H1 (cell line): ENCODE results near the gene NCAPG2. TPM values are rescaled to one million over a fixed set of nuclear protein-coding genes. Genes with fewer than 3 reads are reported as not detected.

Experiments used
- CTCF ChIA-PET: fragments of 300-600 bp; sonication (Branson Sonifier 250); formaldehyde crosslinking; loops from one replicate; lab custom pipeline; 2021; ENCODE audit not compliant: partially characterized antibody; lab: Charles Lee
- POLR2A ChIA-PET: fragments of 300-600 bp; sonication (Branson Sonifier 250); formaldehyde crosslinking; loops from one replicate; lab custom pipeline; 2021; ENCODE audit warnings: inconsistent platforms; ENCODE audit not compliant: partially characterized antibody; lab: Charles Lee
- DNase-seq, 2 experiments: peaks; one replicate each; pipeline versions ENCODE4 v3.0.0 to v3.0.0-alpha.2; 2010 to 2022; ENCODE audit warnings: low spot score in 2 of 2, low read depth in 1 of 2, mixed read lengths in 1 of 2
- FAIRE-seq: peaks from 2 replicates; lab custom pipeline; 2011; peaks lifted over from hg19 to GRCh38; lab: Jason Lieb, UNC
- H2AFZ ChIP-seq: 2 replicates; pipeline ENCODE4 v1.8.1; 2012; ENCODE audit warnings: low read length, inconsistent platforms
- H2AK5ac ChIP-seq: 2 replicates; pipeline ENCODE4 v1.6.1; 2013; ENCODE audit warnings: low read depth, low read length
- H2BK120ac ChIP-seq: replicated peaks from 2 replicates; pipeline ENCODE3; 2013; ENCODE audit warnings: low read depth, low read length, inconsistent platforms
- H2BK12ac ChIP-seq: 2 replicates; pipeline ENCODE4 v1.6.1; 2013; ENCODE audit warnings: low read depth, low read length
- H2BK15ac ChIP-seq: 2 replicates; pipeline ENCODE4 v1.6.1; 2013; ENCODE audit warnings: low read length
- H2BK20ac ChIP-seq: 2 replicates; pipeline ENCODE4 v1.6.1; 2013; ENCODE audit warnings: low read length
- H2BK5ac ChIP-seq: 2 replicates; pipeline ENCODE4 v1.6.1; 2013; ENCODE audit warnings: low read depth, low read length
- H3K14ac ChIP-seq: 2 replicates; pipeline ENCODE4 v1.6.1; 2013; ENCODE audit warnings: inconsistent platforms; ENCODE audit not compliant: insufficient read length
- H3K18ac ChIP-seq: 2 replicates; pipeline ENCODE4 v1.6.1; 2013; ENCODE audit warnings: low read length; ENCODE audit errors: extremely low read depth
- H3K23ac ChIP-seq: 2 replicates; pipeline ENCODE4 v1.6.1; 2013; ENCODE audit warnings: inconsistent platforms; ENCODE audit not compliant: insufficient read length
- H3K23me2 ChIP-seq: 2 replicates; pipeline ENCODE4 v1.6.1; 2013; ENCODE audit warnings: low read depth, low read length
- H3K27ac ChIP-seq: 2 replicates; pipeline ENCODE4 v1.6.1; 2011; ENCODE audit warnings: low read depth, low read length, inconsistent platforms
- H3K27me3 ChIP-seq, 4 experiments: replicated peaks in 1 of 4; 1 replicate in 1 of 4; 2 replicates in 3 of 4; pipeline versions ENCODE4 v1.6.1 to v1.8.1; 2011 to 2013; ENCODE audit warnings: low read length in 3 of 4, mild to moderate bottlenecking in 3 of 4, inconsistent platforms in 2 of 4, mixed read lengths in 2 of 4, moderate library complexity in 1 of 4; ENCODE audit not compliant: control insufficient read depth in 3 of 4, insufficient read depth in 3 of 4; ENCODE audit errors: extremely low read depth in 1 of 4
- H3K36me3 ChIP-seq, 4 experiments: 2 replicates each; pipeline versions ENCODE4 v1.6.1 to v1.8.1; 2011 to 2013; ENCODE audit warnings: mild to moderate bottlenecking in 4 of 4, low read length in 3 of 4, moderate library complexity in 2 of 4, control low read depth in 1 of 4, inconsistent platforms in 1 of 4; ENCODE audit not compliant: insufficient read depth in 4 of 4, control insufficient read depth in 2 of 4
- H3K4ac ChIP-seq: replicated peaks from 2 replicates; pipeline ENCODE3; 2013; ENCODE audit warnings: low read length, low read depth, mixed read lengths, inconsistent platforms; ENCODE audit not compliant: insufficient read length
- H3K4me1 ChIP-seq, 4 experiments: replicated peaks in 1 of 4; 1 replicate in 1 of 4; 2 replicates in 3 of 4; pipeline versions ENCODE4 v1.6.1 to v1.8.1; 2011 to 2013; ENCODE audit warnings: low read length in 3 of 4, inconsistent platforms in 2 of 4, mixed read lengths in 1 of 4; ENCODE audit not compliant: insufficient read depth in 4 of 4, control insufficient read depth in 3 of 4
- H3K4me2 ChIP-seq, 2 experiments: 2 replicates each; pipeline versions ENCODE4 v1.6.1 to v1.8.1; 2011 to 2013; ENCODE audit warnings: low read depth in 2 of 2, low read length in 2 of 2, control low read depth in 1 of 2, inconsistent platforms in 1 of 2, mild to moderate bottlenecking in 1 of 2; ENCODE audit not compliant: insufficient read depth in 1 of 2
- H3K4me3 ChIP-seq, 4 experiments: fragments of 200-600, 300-600 bp in 1 of 4; sonication (generic), shearing (Covaris generic), sonication (Bioruptor Twin) in 1 of 4; 2 replicates each; pipeline versions ENCODE4 v1.5.1 to v1.8.1; 2011 to 2016; ENCODE audit warnings: low read length in 4 of 4, low read depth in 3 of 4, control low read depth in 2 of 4, inconsistent platforms in 2 of 4, mild to moderate bottlenecking in 2 of 4, mixed read lengths in 1 of 4, moderate library complexity in 1 of 4; ENCODE audit not compliant: insufficient read depth in 2 of 4; ENCODE audit errors: extremely low read depth in 1 of 4
- H3K56ac ChIP-seq: replicated peaks from 2 replicates; pipeline ENCODE3; 2013; ENCODE audit warnings: low read depth, mild to moderate bottlenecking, mixed read lengths, low read length, inconsistent platforms; ENCODE audit not compliant: insufficient read length
- H3K79me1 ChIP-seq: 2 replicates; pipeline ENCODE4 v1.6.1; 2013; ENCODE audit warnings: low read depth, low read length, control low read depth
- H3K79me2 ChIP-seq, 2 experiments: 2 replicates each; pipeline versions ENCODE4 v1.6.1 to v1.8.1; 2012 to 2013; ENCODE audit warnings: low read length in 2 of 2, mild to moderate bottlenecking in 2 of 2, inconsistent platforms in 1 of 2; ENCODE audit not compliant: insufficient read depth in 2 of 2, control insufficient read depth in 1 of 2
- H3K9ac ChIP-seq, 4 experiments: replicated peaks in 1 of 4; 1 replicate in 1 of 4; 2 replicates in 3 of 4; pipeline versions ENCODE4 v1.6.1 to v1.8.1; 2011 to 2013; ENCODE audit warnings: low read depth in 3 of 4, low read length in 3 of 4, control low read depth in 2 of 4, mild to moderate bottlenecking in 2 of 4, moderate library complexity in 2 of 4, inconsistent platforms in 1 of 4; ENCODE audit errors: extremely low read depth in 1 of 4
- H3K9me3 ChIP-seq, 2 experiments: 2 replicates each; pipeline versions ENCODE4 v1.6.1 to v1.8.1; 2012 to 2013; ENCODE audit warnings: mild to moderate bottlenecking in 2 of 2, moderate library complexity in 2 of 2, control low read depth in 1 of 2, inconsistent platforms in 1 of 2, low read depth in 1 of 2, low read length in 1 of 2, mixed read lengths in 1 of 2; ENCODE audit not compliant: insufficient read depth in 2 of 2
- H4K20me1 ChIP-seq, 2 experiments: replicated peaks in 1 of 2; 2 replicates each; pipeline versions ENCODE3 to v1.8.1; 2011 to 2013; ENCODE audit warnings: inconsistent platforms in 2 of 2, low read length in 2 of 2, mild to moderate bottlenecking in 1 of 2; ENCODE audit not compliant: insufficient read depth in 2 of 2, control insufficient read depth in 1 of 2
- H4K5ac ChIP-seq: 2 replicates; pipeline ENCODE4 v1.6.1; 2013; ENCODE audit warnings: low read length, low read depth, mixed read lengths, inconsistent platforms; ENCODE audit not compliant: insufficient read length
- H4K8ac ChIP-seq: 2 replicates; pipeline ENCODE4 v1.8.0; 2013; ENCODE audit warnings: mild to moderate bottlenecking, moderate library complexity, low read length, inconsistent platforms; ENCODE audit not compliant: insufficient read depth; ENCODE audit errors: extremely low read depth
- H4K91ac ChIP-seq: replicated peaks from 2 replicates; pipeline ENCODE3; 2013; ENCODE audit warnings: low read length, mixed read lengths, inconsistent platforms; ENCODE audit not compliant: insufficient read length
- CBX8 ChIP-seq: fragments of 300-800, 300-1000 bp; sonication (generic); IDR thresholded peaks from 2 replicates; pipeline ENCODE4 v1.7.1; 2016; ENCODE audit warnings: low read depth, low read length, borderline replicate concordance
- CREB1 ChIP-seq: IDR thresholded peaks from 2 replicates; pipeline ENCODE4 v1.6.1; 2012; ENCODE audit warnings: inconsistent platforms
- GTF2F1 ChIP-seq: IDR thresholded peaks from 2 replicates; pipeline ENCODE4 v1.6.1; 2012; ENCODE audit warnings: low read depth, low read length, improper control_type of control experiment, borderline replicate concordance
- HDAC2 ChIP-seq, 2 experiments: fragments of 300-600 bp in 1 of 2; sonication (generic) in 1 of 2; IDR thresholded peaks; 2 replicates each; pipeline ENCODE4 v1.6.1; 2011 to 2012; ENCODE audit warnings: low read depth in 2 of 2, low read length in 2 of 2, mild to moderate bottlenecking in 2 of 2, moderate library complexity in 2 of 2, borderline replicate concordance in 1 of 2, inconsistent platforms in 1 of 2
- KDM1A ChIP-seq: fragments of 200-600, 300-600 bp; sonication (generic); IDR thresholded peaks from 2 replicates; pipeline ENCODE4 v1.7.1; 2016; ENCODE audit warnings: mild to moderate bottlenecking, low read length, borderline replicate concordance
- KDM4A ChIP-seq: IDR thresholded peaks from one replicate; pipeline ENCODE4 v1.7.1; 2012; ENCODE audit warnings: low read depth, mild to moderate bottlenecking, moderate library complexity, low read length, inconsistent platforms; ENCODE audit not compliant: severe bottlenecking
- NANOG ChIP-seq: IDR thresholded peaks from 2 replicates; pipeline ENCODE4 v1.6.1; 2011; ENCODE audit warnings: low read length, low read depth, mild to moderate bottlenecking, inconsistent platforms; ENCODE audit not compliant: insufficient read depth, poor library complexity, severe bottlenecking
- POLR2A ChIP-seq, 2 experiments: IDR thresholded peaks; 1 replicate in 1 of 2; 2 replicates in 1 of 2; pipeline ENCODE4 v1.6.1; 2011; ENCODE audit warnings: low read depth in 2 of 2, low read length in 2 of 2, mild to moderate bottlenecking in 2 of 2; ENCODE audit errors: control extremely low read depth in 1 of 2
- RBBP5 ChIP-seq: IDR thresholded peaks from 2 replicates; pipeline ENCODE4 v1.7.1; 2012; ENCODE audit warnings: low read depth, mild to moderate bottlenecking, inconsistent platforms, low read length, moderate library complexity, borderline replicate concordance
- SUZ12 ChIP-seq: fragments of 200-600 bp; sonication (generic); IDR thresholded peaks from 2 replicates; pipeline ENCODE4 v1.6.1; 2012; ENCODE audit warnings: mild to moderate bottlenecking, inconsistent platforms, low read length, moderate library complexity, mixed read lengths
- YY1 ChIP-seq: IDR thresholded peaks from 2 replicates; pipeline ENCODE4 v1.6.1; 2011; ENCODE audit warnings: low read depth, mild to moderate bottlenecking, low read length
- ZNF274 ChIP-seq: IDR thresholded peaks from 2 replicates; pipeline ENCODE4 v1.7.0; 2012; ENCODE audit warnings: low read length, borderline replicate concordance; ENCODE audit errors: extremely low read depth
- WGBS, 2 experiments: shearing (Covaris generic) in 1 of 2; methylation state at CpG; one replicate each; pipeline versions ENCODE4 v1.1.6 to v1.1.7; 2013 to 2015; ENCODE audit warnings: low lambda C conversion rate in 2 of 2, mixed read lengths in 2 of 2, inconsistent platforms in 1 of 2, low coverage in 1 of 2, missing lambda C conversion rate in 1 of 2; ENCODE audit not compliant: insufficient replicate concordance in 2 of 2, insufficient coverage in 1 of 2, insufficient read length in 1 of 2; ENCODE audit errors: extremely low coverage in 1 of 2, missing lambda C conversion rate in 1 of 2; 5-methylcytosine and 5-hydroxymethylcytosine counted together
- polyA plus RNA-seq, 7 experiments: library from polyadenylated mRNA; depleted of rRNA in 3 of 7; stranded (reverse) in 5 of 7; unstranded in 2 of 7; fragments of >200 nt in 5 of 7; fragments of 200-250 nt in 2 of 7; gene quantifications; 1 replicate in 5 of 7; 2 replicates in 1 of 7; 4 replicates in 1 of 7; pipeline versions ENCODE4 v1.2.1 to v1.2.3, GENCODE V29; 2011 to 2013; ENCODE audit warnings: missing spikeins in 2 of 7, mixed read lengths in 2 of 7
- total RNA-seq: library from RNA; stranded (reverse); fragmentation: NEBNext Ultra II Directional; extraction: Animal tissue kit (Norgen Biotek cat#: 25700); gene quantifications from 2 replicates; pipeline ENCODE4 v1.2.1, GENCODE V29; 2021

The NCAPG2 gene
- total and polyA plus RNA-seq, 2 of the 8 experiments (the other 6 are each of a cell fraction or from before 2014, with no cell fraction given) = 49.9 to 119 TPM

GRCh38 chr7:158724658-158725505 lies 20.3 kb upstream of the NCAPG2 start:
- FAIRE-seq = no peak
- no peak for TF ChIP-seq YY1
- TF ChIP-seq KDM1A = no peak
- no peak for TF ChIP-seq RBBP5
- no peak for TF ChIP-seq CREB1
- no peak for TF ChIP-seq HDAC2 (IDR thresholded peaks at IDR 0.05; ENCODE audit: borderline replicate concordance in 1 of 2, low read depth in 2 of 2, low read length in 2 of 2)
- TF ChIP-seq SUZ12 = no peak
- TF ChIP-seq POLR2A (IDR thresholded peaks at IDR 0.05; ENCODE audit: control extremely low read depth in 1 of 2, low read depth in 2 of 2, low read length in 2 of 2) = no peak
- no peak for TF ChIP-seq NANOG
- TF ChIP-seq ZNF274 = no peak
- no peak for TF ChIP-seq GTF2F1
- no peak for TF ChIP-seq CBX8
- TF ChIP-seq KDM4A = no peak

More at GRCh38 chr7:158724658-158725505, 20.3 kb upstream of the NCAPG2 start:
- Histone ChIP-seq H3K79me2 (no peaks in the 10 kb centered on the region; a peak in 1 of 4 replicates), H2BK15ac (0 out of 2 replicates have a peak overlapping the region, but pooled peaks have one; percentile 77), H3K23me2 (no peaks in the 10 kb centered on the region), H3K23ac (no peak overlapping the region), H4K20me1 (no peaks in the 10 kb centered on the region), H3K9me3 (no peaks in the 10 kb centered on the region), H2AFZ (no peak overlapping the region), H3K4me3 (no peak overlapping the region), H2AK5ac (no peak overlapping the region), H4K5ac (no peak overlapping the region), H3K14ac (no peak overlapping the region), H3K56ac (no peak overlapping the region), H3K4me1 (peaks cover 0 to 7% (median 0%) of the 10 kb centered on the region in 4 experiments; a peak in 1 of 7 replicates), H2BK12ac (no peak overlapping the region), H2BK120ac (no peak overlapping the region), H3K9ac (no peak overlapping the region), H3K79me1 (no peaks in the 10 kb centered on the region), H4K91ac (no peak overlapping the region), H4K8ac (no peak overlapping the region), H2BK5ac (no peak overlapping the region), H3K4me2 (no peak overlapping the region), H3K4ac (no peak overlapping the region), H3K36me3 (no peaks in the 10 kb centered on the region), H2BK20ac (no peak overlapping the region), H3K18ac (no peak overlapping the region), H3K27ac (no peak overlapping the region), H3K27me3 (no peaks in the 10 kb centered on the region)
- peak in 1 of 2 experiments; percentile 35 for DNase-seq
- ChIA-PET POLR2A (no interaction called here), CTCF (interaction anchor here (0.7 to 3.0 kb wide), 2 partner anchors 9 to 30 kb away, joined by 3 to 18 read pairs; no protein-coding TSS in a partner anchor)
- 91% methylated on average over 21 of the region's 21 CpGs; no CpG with 5 or more reads in 1 of the 2 experiments for WGBS, 2 experiments
